Activated T-helper 1 cell treated with Interleukin-2 at 50 U/mL for 16 hours (primary cell): Measurements from ENCODE around the gene PSORS1C1.

Source experiments
- DNase-seq: peaks from one replicate; pipeline ENCODE4 v3.0.0-alpha.2; 2020; ENCODE audit warnings: low read depth

The PSORS1C1 gene

DNA sequence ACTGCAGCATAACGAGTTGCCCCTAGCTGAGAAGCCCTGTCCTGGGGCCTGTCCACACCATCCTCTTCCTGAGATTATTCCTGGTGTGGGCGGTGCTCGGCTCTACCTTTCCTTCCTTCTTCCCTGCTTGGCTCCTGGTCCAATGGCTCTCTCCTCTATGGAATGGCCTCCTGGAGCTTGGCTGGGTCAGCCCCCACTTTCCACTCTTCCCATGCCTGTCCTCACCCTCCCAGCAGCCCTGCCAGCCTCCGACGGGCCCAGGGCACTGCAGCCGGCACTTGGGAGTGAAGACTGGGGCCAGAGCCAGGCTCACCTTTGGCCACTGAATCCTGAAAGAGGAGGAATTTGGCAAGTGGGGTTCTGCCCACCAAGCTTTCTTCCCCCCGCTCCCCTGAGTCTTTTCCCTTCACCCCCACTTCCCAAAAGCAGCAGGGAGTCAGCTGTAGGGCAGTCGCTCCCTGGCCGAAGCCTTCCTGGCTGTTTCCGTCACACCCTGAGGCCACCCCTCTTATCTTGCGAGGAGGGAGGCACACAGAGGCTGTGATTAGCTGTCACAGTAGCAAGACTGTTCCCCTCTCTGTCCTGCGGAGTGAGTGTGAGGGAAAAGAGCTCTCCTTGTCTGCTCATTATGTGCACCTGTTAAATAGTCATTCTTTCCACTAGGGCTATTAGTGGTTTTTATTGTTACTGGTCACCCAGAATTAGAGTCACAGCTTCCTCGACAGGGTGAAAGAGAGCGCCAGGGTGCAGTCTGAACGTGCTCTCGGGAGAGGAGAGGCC is 12.0 kb downstream of the PSORS1C1 start:
- DNase-seq = no peak

DNA sequence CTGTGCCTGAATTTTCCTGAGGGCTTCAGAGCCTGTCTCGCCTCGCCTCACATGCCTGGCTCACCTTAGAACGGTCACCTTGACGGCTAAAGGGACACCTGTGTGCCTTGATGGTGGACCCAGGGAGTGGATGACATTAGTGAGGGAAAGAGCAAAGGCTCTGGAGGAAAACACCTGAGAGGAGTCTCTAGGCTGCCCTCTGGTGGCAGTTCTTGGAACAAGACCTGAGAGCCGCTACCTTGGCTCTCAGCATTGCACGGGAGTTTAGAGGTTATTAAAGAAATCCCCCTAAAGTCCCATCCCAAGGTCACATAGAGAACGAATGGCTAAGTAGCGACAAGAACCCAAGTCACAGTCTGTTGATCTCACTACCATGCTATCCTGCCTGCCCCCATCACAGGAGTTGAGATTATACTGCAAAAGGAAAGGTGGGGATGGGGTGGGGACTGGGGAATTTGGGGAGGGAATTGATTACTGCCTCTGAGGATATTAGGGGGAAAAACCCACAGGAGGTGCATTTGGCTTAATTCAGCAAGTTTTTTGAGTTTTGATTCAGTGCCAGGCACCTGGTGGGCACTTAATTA is 13.6 kb downstream of the PSORS1C1 start:
- DNase-seq = peak; percentile 43

DNA sequence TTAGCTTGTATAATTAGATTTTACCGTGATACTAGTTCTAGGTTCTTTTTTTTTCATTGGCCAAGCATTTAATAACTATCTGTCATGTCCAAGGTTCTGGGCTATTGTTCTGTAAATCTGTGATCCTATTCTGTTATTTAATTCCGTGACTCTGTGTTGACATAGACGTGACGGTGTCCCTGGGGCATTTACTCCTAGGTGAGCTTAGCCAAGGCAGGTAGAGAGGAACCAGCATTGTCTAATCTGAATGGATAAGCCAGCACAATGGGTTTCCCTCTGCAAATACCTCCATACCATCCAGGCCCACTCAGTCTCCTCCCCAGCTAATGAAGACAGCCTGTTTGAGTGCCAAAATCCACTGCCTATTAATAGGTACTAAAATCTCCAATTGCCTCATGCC is 14.5 kb downstream of the PSORS1C1 start:
- no peak for DNase-seq

DNA sequence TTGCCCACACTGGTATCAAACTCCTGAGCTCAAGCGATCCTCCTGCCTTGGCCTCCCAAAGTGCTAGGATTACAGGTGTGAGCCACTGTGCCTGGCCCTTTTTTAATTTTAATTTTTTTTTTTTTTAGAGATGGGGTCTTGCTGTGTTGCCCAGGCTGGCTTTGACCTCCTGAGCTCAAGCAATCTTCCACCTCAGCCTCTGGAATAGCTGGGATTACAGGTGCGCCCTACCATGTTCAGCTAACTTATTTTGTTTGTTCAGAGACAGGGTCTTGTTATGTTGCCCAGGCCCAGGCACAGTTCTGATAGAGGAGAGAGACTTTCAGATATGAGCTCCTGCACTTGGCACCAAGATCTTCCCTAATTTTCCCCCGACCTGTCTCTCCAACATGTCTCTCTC is 16.2 kb downstream of the PSORS1C1 start:
- no peak for DNase-seq

DNA sequence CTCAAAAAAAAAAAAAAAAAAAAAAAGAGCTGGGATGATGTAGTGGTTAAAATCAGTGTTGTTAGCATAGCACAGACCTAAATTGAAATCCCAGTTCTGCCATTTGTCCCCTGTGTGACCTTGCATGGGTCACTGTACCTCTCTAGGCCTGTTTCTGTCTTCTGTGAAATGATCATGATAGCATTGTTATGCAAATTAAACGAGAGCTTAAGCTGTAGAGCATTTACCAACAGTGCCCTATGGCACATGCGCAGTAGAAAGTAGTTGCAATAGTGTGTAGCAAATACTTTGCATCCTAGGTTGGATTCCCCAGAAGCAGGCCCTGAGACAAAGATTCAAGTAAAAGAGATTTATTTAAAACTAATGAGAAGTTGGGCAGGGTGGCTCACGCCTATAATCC is 17.0 kb downstream of the PSORS1C1 start:
- no peak for DNase-seq

DNA sequence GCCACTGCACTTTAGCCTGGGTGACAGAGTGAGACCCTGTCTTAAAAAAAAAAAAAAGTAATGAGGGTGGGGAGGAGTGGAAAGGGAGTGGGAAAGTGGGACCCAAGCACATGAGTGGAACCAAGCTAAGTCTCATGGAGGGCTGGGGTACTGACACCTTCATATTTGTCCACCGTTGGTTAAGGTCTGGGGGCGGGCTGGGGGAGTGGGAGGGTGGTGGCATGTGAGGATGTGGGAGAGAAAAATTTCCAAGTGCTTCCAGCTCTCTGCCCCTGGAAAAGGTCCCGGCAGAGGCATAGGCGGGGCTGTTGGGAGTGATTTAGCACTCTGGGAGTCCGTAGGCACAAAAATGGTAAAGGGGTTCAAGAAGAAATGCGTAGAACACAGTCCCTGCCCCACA is 18.2 kb downstream of the PSORS1C1 start:
- no peak for DNase-seq

DNA sequence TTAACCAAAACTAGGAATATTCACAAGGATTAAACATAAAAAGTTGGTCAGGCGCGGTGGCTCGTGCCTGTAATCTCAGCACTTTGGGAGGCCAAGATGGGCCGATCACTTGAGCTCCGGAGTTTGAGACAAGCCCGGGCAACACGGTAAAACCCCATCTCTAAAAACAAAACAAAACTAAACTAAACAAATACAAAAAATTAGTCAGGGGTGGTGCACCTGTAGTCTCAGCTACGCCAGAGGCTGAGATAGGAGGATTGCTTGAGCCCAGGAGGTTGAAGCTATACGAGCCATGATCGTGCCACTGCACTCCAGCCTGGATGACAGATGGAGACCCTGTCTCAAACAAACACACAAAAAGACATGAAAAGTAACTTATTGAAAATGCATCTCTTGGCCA is 21.1 kb downstream of the PSORS1C1 start:
- DNase-seq = no peak

DNA sequence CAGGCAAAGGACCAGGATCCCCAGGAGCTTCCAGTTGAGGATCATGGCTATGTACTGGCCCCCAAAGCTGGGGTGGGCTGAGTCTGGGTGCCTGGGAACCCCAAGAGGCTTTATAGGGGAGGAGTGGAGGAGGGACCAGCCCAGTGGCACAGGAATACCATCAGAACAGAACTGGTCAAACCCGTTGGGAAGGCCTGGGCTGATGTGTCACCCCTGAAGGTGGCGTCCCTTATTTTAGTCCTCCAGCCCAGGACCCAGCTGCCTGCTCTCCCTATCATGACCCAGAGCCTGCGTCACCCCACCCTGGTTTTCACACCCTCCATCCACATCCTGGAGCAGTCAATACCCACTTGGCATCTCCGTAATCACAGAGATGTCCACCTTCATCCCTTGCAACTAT is 24.4 kb downstream of the PSORS1C1 start, which contains the start of gene PSORS1C2:
Gene PSORS1C2, minus strand, starts transcription at position 85 of the 400 bp plus-strand sequence. Its CDS starts 40 bp downstream, at position 45.
- DNase-seq = no peak

DNA sequence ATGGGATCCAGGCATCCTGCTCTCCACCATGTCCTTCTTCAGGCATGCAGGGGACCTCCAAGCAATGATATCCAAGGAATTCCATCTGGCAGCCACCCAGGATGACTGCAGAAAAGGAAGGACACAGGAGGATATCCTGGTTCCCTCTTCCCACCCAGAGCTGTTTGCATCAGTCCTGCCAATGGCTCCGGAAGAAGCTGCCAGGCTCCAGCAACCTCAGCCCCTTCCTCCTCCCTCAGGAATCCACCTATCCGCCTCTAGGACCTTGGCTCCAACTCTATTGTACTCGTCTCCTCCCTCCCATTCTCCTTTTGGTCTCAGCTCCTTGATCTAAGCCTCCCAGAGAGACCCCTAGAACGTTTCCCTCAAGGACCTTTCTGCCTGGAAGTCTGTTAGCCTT is 25.0 kb downstream of the PSORS1C1 start:
- no peak for DNase-seq

DNA sequence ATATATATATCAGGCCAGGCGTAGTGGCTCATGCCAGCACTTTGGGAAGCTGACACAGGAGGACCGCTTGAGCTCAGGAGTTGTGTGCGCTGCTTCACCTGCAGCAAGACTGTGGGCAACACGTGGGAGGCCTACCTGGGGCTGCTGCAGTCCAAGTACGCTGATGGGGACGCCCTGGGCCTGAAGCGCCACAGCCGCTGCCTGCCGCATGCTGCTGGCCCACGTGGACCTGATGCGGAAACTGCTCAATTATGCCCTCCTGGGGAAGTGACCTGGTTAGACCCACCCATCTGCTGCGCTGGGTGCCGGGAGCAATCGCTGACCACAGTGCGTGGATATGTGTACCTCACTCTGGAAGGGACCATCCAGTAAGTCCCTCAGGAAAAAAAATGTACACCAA is 26.0 kb downstream of the PSORS1C1 start:
- DNase-seq = no peak

DNA sequence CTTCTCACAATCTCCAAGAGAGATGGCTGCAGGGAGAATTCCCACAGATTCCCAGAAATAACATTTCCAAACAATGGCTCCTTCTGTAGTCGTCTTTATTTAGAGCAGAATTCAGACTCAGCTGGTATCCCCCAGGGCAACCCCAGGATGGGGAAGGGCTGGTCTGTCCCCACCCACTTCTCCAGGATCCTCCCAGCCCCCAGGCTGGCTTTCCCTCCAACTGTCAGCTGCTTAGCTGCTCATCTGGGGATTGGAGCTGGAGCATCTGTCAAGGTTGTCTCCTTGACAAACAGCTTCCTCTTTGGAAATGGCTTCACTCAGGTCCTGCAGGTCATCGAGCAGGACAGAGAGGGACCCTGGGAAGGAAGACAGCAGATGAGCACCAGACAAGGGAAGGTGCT is 27.8 kb downstream of the PSORS1C1 start:
- DNase-seq = no peak

DNA sequence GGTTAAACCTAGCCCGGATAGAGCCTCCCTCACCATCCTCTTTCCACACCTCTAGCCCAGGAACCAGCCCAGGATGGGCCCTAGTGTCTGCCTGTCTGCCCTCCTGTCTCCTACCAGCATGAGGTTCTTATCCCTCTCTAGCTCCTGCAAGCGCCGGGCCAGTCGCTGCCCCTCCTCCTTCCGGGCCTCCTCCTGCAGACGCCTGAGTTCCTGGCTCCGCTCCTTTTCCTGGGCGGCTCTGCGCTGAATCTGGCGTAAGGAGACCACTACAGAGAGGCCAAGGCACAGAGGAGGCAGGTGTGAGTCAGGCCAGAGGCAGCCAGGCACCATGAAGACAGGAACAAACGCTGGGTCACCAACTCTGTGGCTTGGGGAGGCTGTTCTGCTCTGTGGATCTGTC is 28.5 kb downstream of the PSORS1C1 start:
- DNase-seq = no peak

DNA sequence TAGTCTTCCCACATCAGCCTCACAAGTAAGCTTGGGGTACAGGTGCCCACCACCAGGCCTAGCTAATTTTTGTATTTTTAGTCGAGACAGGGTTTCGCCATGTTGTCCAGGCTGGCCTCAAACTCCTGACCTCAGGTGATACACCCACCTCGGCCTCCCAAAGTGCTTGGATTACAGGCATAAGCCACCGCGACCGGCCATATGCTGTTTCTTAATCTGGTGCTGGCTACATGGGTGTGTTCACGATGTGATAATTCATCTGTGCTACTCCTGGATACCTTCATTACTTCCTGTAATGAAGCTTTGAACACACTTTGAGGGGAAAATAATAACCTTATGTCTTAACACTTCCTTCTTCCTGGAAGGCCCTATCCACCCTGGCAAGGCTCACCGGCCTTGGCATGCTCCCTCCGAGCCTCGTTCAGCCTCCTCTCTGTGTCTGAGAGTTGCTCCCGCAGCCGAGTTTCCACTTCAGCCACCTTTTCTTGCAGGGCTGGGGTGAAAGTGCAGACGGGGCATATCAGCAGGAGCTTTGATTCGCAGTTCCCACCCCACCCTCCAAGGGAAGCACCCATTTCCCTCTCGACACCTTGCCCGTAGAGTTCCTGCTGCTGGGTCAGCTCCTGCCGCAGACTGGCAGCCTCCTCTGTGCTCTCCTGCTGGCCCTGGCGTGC is 29.8 kb downstream of the PSORS1C1 start:
- DNase-seq = no peak

DNA sequence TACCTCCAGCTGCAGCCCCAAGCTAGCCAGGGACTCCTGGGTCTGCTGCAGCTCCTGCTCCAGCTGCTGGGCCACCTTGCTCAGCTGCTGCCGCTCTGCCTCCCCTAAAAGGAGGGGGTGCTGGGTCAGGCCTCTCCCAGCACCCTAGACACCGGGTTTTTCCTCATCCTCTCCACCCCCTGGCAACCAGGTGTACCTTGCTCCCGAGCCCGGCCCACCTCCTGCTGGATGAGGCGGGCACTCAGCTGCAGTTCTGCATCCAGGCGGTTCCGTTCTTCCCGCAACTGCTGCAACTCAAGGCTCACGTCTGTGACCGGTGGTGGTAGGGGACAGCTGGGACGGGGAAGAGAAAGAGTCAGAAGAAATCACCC is 30.4 kb downstream of the PSORS1C1 start:
- no peak for DNase-seq

DNA sequence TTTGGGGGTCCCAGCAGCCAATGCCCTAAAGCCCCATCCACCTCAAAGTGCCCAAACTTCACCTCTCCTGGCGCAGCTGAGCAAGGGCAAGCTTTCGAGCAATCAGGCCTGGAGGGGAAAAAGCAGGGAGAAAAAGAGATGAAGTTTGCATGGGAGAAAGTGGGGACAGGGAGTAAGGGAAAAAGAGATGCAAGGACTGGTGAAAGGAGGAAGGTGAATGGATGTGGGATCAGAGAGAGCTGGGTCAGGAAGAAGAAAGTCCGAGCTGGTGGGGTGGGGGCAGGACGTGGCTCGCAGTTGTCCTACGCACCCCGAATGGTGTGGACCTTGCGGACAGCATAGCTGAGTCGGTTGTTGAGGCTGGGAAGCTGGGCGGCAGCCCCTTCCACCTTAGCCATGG is 30.8 kb downstream of the PSORS1C1 start:
- no peak for DNase-seq

DNA sequence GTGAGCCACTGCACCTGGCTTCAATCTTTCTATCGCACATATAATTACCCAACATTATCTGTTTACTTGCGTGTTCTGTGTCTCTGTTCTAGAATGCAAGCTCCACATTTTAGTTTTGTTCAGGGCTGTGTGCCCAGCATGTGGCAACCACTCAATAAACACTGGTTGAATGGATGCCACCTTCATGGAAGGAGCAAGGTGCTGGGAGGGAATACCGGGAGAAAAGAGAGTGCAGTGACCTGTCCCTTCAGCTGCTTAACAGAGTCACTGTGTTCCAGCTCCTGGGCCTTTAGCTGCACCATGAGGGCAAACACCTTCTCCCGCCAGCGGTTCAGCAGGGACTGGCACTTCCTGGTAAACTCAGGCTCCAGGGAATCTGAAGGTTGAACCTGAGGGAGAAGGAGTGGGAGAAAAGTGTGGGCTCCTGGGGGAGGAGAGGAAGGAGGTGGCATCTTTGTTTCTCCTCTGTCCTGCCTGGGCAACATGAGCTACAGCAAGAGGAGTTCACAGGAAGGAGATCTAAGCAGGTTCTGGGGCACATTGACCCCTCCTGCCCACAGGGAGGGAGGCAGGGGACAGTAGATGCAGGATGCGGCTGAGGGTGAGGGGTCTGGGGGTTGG is 35.3 kb downstream of the PSORS1C1 start:
- DNase-seq = no peak

DNA sequence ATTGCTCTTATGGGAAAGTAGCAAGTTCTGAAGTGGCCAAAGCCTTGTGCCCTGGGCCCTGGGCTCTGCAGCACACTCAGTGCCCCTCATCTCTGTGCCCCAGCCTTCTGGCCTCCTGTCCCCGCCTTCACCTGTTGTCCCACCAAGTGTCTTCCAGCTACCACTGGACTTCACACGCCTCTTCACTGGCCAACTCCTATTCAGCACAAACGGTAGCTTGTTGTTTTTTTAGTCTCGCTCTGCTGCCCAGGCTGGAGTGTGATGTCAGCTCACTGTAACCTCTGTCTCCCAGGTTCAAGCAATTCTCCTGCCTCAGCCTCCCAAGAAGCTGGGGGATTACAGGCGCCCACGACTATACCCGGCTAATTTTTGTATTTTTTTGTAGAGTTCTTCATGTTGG is 38.2 kb downstream of the PSORS1C1 start:
- DNase-seq = no peak

DNA sequence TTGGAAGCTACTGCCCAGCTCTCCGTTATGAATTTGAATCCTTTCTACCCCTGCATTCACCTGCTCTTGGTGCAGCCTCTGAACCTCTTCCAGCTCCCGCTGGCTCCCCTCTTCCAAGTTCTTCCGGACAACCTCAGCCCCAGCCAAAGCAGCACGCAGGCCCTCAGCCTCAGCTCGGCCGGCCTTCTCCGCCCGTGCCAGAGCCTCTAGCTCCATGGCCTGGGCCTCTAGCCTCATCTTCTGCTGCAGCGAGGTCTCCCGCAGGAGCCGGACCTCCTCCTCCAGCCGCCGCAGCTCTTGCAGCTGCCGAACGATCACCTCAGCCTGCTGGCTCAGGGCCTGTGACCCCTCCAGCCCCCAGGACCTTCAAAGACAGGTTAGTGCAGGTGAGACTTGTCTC is 39.8 kb downstream of the PSORS1C1 start:
- DNase-seq = no peak

DNA sequence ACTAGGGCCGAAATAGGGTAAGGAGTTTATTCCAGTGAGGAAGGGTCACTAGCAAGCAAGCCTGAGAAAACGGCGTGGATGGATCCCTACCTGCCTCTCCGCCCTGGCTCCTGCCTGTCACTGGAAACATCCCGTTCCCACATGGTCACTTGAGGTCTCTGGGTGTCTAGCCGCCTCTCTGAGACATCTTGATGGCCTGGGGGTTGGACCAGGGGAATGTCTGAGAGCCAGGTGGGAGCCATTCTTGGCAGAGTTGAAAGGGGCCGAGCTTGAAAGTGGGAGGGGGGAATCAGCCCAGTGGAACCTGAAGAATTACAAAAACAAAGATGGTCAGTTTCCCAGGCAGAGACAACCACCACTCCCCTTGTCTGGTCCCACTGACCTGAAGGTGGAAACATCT is 42.0 kb downstream of the PSORS1C1 start:
- DNase-seq = no peak

DNA sequence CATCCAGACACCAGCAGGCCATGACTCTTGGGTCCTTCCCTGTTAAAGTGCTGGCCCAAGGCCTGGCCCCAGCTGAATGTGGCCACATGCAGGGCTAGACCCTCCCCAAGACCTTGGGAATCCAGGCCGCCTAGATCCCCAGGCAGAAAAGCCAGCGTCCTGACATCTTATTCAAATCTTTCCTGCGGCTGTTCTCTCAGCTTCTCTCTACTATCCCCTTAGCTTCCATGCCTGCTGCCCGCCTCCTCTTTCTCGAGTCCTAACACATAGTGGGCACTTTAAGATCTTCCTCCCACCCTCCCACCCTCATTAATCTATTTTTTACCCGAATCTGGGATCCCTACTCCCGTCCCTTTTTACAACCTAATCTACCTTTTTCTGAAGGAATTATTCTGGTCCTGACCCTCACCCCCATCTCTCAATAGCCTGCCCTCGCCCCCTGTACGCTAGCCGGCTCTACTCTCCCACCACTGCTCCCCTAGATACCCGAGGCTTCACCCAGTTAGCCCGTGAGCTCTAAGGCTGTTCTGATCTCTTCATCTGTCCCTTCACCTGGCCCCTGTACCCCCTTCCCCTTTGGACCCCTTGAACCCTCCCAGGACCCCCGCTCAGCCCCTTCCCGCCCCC is 43.0 kb downstream of the PSORS1C1 start, which contains the start of gene CCHCR1:
Gene CCHCR1, minus strand, starts transcription at position 290 of the 627 bp plus-strand sequence. Its CDS starts 202 bp downstream, at position 88.
- no peak for DNase-seq

DNA sequence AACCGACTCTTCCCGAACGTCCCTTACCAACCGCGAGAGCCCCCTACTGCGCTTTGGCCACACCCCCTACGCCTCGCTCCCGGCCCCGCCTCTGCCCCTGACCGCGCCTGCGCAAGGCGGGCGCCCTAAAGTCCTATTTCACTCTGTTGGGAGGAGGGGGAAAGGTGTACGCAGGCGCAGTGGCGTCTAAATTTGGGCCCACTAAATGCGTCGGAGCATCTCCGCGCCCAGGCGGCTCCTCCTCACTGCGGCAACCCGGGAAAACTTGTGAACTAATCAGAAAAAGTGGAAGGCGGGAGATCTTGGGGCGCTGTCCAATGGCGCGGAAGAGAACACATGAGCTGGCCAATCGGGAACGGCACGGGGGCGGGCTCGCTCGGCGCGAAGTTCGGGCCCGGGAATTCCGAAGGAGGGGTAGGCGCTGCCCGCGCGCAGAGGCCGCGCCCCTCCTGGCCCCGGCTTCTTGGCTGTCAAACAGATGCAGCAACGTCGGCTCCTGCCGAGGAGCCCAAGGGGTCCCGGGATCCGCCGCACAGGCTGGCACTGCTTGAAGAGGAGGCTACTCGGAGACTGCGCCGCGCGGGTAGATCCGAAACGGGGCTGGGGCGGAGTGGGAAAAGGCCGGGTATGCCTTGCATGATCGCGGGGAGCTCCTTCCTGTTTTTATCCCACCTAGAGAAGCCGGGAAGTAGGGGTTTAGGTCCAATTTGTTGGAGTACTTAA is 43.7 kb downstream of the PSORS1C1 start, which contains the start of gene TCF19:
Gene TCF19, plus strand, starts transcription at position 450 of the 723 bp plus-strand sequence. CDS start 881 bp downstream, outside the sequence.
- peak; percentile 99 for DNase-seq
